Neural cell (in vitro differentiated cells): ENCODE data around the gene EXTL1.

Experiments
- CTCF ChIP-seq: fragments of 450-650 bp; IDR thresholded peaks from 2 replicates; pipeline ENCODE4 v1.5.1; 2014; ENCODE audit warnings: antibody characterized with exemption, mild to moderate bottlenecking, moderate library complexity; ENCODE audit not compliant: poor library complexity, severe bottlenecking
- EP300 ChIP-seq: fragments of 450-650 bp; conservative IDR thresholded peaks from 2 replicates; pipeline ENCODE4 v1.6.1; 2014; ENCODE audit warnings: antibody characterized with exemption, mild to moderate bottlenecking, moderate library complexity; ENCODE audit not compliant: poor library complexity, severe bottlenecking
- EZH2 ChIP-seq: fragments of 200-600, 300-800 bp; shearing (Covaris generic), sonication (generic); IDR thresholded peaks from 2 replicates; pipeline ENCODE4 v1.6.1; 2014; ENCODE audit warnings: antibody characterized with exemption, low read length, borderline replicate concordance, mild to moderate bottlenecking; ENCODE audit not compliant: insufficient read depth, poor library complexity, severe bottlenecking
- POLR2AphosphoS5 ChIP-seq: IDR thresholded peaks from 2 replicates; pipeline ENCODE4 v1.6.1; 2012
- RAD21 ChIP-seq: fragments of 450-650 bp; conservative IDR thresholded peaks from 2 replicates; pipeline ENCODE4 v1.6.1; 2014; ENCODE audit warnings: antibody characterized with exemption, mild to moderate bottlenecking, moderate library complexity
- REST ChIP-seq: IDR thresholded peaks from 2 replicates; pipeline ENCODE4 v1.6.1; 2012; ENCODE audit warnings: borderline replicate concordance

GRCh38 chr1:26023826-26024225 is 2.3 kb downstream of the EXTL1 start:
- no peak for TF ChIP-seq CTCF
- no peak for TF ChIP-seq RAD21
- TF ChIP-seq POLR2AphosphoS5: no peak
- no peak for TF ChIP-seq EZH2
- no peak for TF ChIP-seq EP300
- no peak for TF ChIP-seq REST
